ENCODE data around the gene CHMP4B. TPM values are rescaled to one million over a fixed set of nuclear protein-coding genes. Genes with fewer than 3 reads are reported as not detected.

CHMP4B gene
- total and polyA plus RNA-seq, 3 donors from 2014 or later = 98.3 to 114 (median 102) TPM

DNA sequence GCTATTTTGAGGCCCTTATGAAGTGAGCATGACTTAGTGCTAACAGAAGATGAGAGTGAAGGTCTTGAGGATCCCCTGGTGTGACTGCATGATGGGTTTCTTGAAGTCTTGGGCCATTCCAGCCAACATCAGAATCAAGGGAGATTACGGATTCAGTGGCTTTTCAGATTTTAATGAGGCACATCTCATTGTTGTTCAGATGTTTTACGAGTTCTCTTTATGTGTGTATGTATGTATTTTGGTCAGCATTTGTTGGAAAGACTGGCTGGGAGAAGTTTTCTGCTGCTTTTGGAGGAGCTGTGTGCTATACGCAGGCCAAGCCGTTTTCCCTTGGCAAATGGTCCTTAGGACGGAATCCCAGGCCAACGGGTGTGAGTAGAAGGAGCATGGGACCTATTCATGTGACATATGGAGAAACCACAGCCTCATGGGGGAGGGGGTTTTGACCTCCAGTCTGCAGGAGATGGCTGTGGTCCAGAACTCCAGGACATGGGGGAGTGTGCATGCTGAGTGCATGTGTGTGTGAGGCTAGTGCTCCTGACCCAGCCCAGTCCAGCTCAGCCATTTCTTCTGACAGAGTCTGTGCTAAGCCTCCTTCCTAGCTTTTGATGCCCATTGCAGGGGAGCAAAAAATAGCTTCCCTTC is 35.3 kb downstream of the CHMP4B start:
- Histone ChIP-seq H3K4me1 (peaks cover 16% of the 10 kb centered on the region), H3K9me3 (no peaks in the 10 kb centered on the region), H3K27ac (no peak overlapping the region), H3K36me3 (ENCODE audit: low read depth, missing control alignments) (no peaks in the 10 kb centered on the region), H3K4me3 (no peak overlapping the region), H3K27me3 (no peaks in the 10 kb centered on the region)
- 56 to 76% methylated on average over 6 of the region's 6 CpGs for WGBS, 2 donors
- intact Hi-C loops (cut with DNase I; ENCODE audit: low total_unique reads) = no loop called here
- TF ChIP-seq, protein P1, sequence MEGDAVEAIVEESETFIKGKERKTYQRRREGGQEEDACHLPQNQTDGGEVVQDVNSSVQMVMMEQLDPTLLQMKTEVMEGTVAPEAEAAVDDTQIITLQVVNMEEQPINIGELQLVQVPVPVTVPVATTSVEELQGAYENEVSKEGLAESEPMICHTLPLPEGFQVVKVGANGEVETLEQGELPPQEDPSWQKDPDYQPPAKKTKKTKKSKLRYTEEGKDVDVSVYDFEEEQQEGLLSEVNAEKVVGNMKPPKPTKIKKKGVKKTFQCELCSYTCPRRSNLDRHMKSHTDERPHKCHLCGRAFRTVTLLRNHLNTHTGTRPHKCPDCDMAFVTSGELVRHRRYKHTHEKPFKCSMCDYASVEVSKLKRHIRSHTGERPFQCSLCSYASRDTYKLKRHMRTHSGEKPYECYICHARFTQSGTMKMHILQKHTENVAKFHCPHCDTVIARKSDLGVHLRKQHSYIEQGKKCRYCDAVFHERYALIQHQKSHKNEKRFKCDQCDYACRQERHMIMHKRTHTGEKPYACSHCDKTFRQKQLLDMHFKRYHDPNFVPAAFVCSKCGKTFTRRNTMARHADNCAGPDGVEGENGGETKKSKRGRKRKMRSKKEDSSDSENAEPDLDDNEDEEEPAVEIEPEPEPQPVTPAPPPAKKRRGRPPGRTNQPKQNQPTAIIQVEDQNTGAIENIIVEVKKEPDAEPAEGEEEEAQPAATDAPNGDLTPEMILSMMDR (IDR thresholded peaks at IDR 0.05) = no peak
- no peak for TF ChIP-seq POLR2A (IDR thresholded peaks at IDR 0.05)
- DNase-seq = peak; percentile 34

DNA sequence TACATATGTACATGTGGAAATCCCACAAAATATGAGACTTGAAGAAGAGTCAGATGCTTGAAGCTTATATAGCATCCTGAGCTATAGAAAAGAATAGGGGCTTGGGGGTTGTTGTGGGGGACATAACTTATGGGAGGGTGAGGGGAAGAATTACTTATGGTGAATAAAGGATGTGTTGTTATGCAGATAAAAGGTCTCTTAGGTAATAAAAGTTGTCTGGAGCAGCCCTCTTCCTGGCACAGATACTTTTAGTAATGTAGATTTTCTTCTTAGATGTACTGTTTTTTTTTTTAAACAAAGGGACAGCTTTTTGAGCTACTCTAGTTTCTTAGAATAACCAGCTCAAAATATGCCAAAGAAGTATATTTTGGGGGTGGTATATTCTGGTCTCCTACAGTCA is 35.9 kb downstream of the CHMP4B start:
- TF ChIP-seq, protein P1 (IDR thresholded peaks at IDR 0.05) = no peak
- TF ChIP-seq POLR2A (IDR thresholded peaks at IDR 0.05) = no peak
- peaks cover 14% of the 10 kb centered on the region for H3K4me1 ChIP-seq
- no peaks in the 10 kb centered on the region for H3K27me3 ChIP-seq
- no peaks in the 10 kb centered on the region for H3K9me3 ChIP-seq
- intact Hi-C loops (cut with DNase I; ENCODE audit: low total_unique reads) = no loop called here
- H3K36me3 ChIP-seq (ENCODE audit: low read depth, missing control alignments) = no peaks in the 10 kb centered on the region
- H3K4me3 ChIP-seq = no peak overlapping the region
- no peak overlapping the region for H3K27ac ChIP-seq
- no peak for DNase-seq

DNA sequence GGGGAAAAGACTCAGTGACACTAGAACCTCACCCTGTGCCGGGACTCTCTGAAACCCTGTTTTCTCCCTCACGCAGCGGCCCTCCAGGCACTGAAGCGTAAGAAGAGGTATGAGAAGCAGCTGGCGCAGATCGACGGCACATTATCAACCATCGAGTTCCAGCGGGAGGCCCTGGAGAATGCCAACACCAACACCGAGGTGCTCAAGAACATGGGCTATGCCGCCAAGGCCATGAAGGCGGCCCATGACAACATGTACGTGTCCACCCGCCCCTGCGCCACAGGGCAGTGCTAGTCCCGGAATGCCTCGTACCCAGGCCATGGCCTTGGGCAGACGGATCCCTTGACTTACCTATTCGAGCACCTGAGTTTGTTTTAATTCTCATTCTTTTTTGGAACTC is 37.2 kb downstream of the CHMP4B start:
- no peak overlapping the region for H3K27ac ChIP-seq

DNA sequence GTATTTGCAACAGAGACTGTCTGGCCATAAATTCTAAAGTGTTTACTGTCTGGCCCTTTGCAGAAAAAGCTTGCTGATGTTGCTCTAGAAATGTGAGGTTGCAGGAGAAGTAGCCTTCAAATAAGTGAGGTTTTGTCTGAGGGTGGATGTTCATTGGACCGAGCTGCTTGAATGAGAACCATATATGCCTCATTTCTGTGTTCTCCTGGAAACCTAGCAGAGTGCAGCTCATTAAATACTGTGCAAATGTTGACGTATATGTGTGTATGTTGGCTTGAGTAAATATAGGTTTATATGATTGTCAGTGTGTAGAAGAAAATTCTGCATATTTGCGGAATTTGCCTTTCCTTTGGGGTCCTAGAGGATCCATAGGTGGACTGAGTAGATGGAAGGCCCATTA is 39.0 kb downstream of the CHMP4B start:
- H3K4me3 ChIP-seq = no peak overlapping the region

More for the DNA sequence above, 37.2 kb downstream of the CHMP4B start:
- TF ChIP-seq, protein P1 (IDR thresholded peaks at IDR 0.05) = no peak
- no peak for TF ChIP-seq POLR2A (IDR thresholded peaks at IDR 0.05)
- H3K27me3 ChIP-seq = no peaks in the 10 kb centered on the region
- H3K36me3 ChIP-seq (ENCODE audit: low read depth, missing control alignments) = no peaks in the 10 kb centered on the region
- 94 to 96% methylated on average over 19 of the region's 19 CpGs for WGBS, 2 donors
- H3K4me3 ChIP-seq = no peak overlapping the region
- intact Hi-C loops (cut with DNase I; ENCODE audit: low total_unique reads) = no loop called here
- no peak for DNase-seq
- H3K9me3 ChIP-seq = no peaks in the 10 kb centered on the region
- peaks cover 11% of the 10 kb centered on the region for H3K4me1 ChIP-seq

More for the DNA sequence above, 39.0 kb downstream of the CHMP4B start:
- Histone ChIP-seq H3K4me1 (peaks cover 8% of the 10 kb centered on the region), H3K9me3 (no peaks in the 10 kb centered on the region), H3K36me3 (ENCODE audit: low read depth, missing control alignments) (no peaks in the 10 kb centered on the region), H3K27me3 (no peaks in the 10 kb centered on the region), H3K27ac (no peak overlapping the region)
- TF ChIP-seq POLR2A (IDR thresholded peaks at IDR 0.05) = no peak
- TF ChIP-seq, protein P1 (IDR thresholded peaks at IDR 0.05) = no peak
- no peak for DNase-seq
- WGBS, 2 donors = 95 to 96% methylated on average over 3 of the region's 3 CpGs
- intact Hi-C loops (cut with DNase I; ENCODE audit: low total_unique reads) = no loop called here
